GM23338 (cell line): Measurements from ENCODE around the gene PLEKHJ1.

Experiments used
- CREB1 ChIP-seq: fragments of 250-450 bp; sonication (Bioruptor Pico); IDR thresholded peaks from 2 replicates; pipeline ENCODE4 v1.5.0; 2020; ENCODE audit warnings: low read depth, mild to moderate bottlenecking, moderate library complexity
- CTCF ChIP-seq, 2 experiments: fragments of 200-600 bp in 1 of 2; sonication (generic) in 1 of 2; conservative IDR thresholded peaks; 2 replicates each; pipeline versions ENCODE4 v1.5.1 to v1.6.1; 2016 to 2017; ENCODE audit warnings: antibody characterized with exemption in 2 of 2, low read depth in 2 of 2, mild to moderate bottlenecking in 2 of 2, moderate library complexity in 1 of 2
- EZH2 ChIP-seq: fragments of 200-600 bp; sonication (generic); IDR thresholded peaks from one replicate; pipeline ENCODE4 v1.8.0; 2017; ENCODE audit warnings: antibody characterized with exemption, mild to moderate bottlenecking, low read depth; ENCODE audit not compliant: unreplicated experiment
- EZH2phosphoT487 ChIP-seq: fragments of 200-600 bp; sonication (generic); IDR thresholded peaks from one replicate; pipeline ENCODE4 v1.8.1; 2018; ENCODE audit warnings: antibody characterized with exemption; ENCODE audit not compliant: unreplicated experiment
- JUNB ChIP-seq: IDR thresholded peaks from one replicate; pipeline ENCODE4 v1.6.1; 2016; ENCODE audit warnings: antibody characterized with exemption; ENCODE audit not compliant: unreplicated experiment
- NANOG ChIP-seq: IDR thresholded peaks from 2 replicates; pipeline ENCODE4 v1.6.1; 2016; ENCODE audit warnings: antibody characterized with exemption, borderline replicate concordance
- POLR2AphosphoS5 ChIP-seq: IDR thresholded peaks from 2 replicates; pipeline ENCODE4 v1.6.1; 2016; ENCODE audit warnings: antibody characterized with exemption, low read depth
- REST ChIP-seq: IDR thresholded peaks from one replicate; pipeline ENCODE4 v1.6.1; 2018; ENCODE audit warnings: antibody characterized with exemption; ENCODE audit not compliant: unreplicated experiment
- STAT1 ChIP-seq: IDR thresholded peaks from one replicate; pipeline ENCODE4 v1.6.1; 2016; ENCODE audit warnings: antibody characterized with exemption; ENCODE audit not compliant: unreplicated experiment
- ZNF114 ChIP-seq: fragments of 250-450 bp; sonication (Bioruptor Pico); IDR thresholded peaks from 2 replicates; pipeline ENCODE4 v1.5.0; 2020; ENCODE audit warnings: mild to moderate bottlenecking, moderate library complexity
- ZNF331 ChIP-seq: fragments of 250-450 bp; sonication (Bioruptor Pico); IDR thresholded peaks from 2 replicates; pipeline ENCODE4 v1.5.0; 2020; ENCODE audit warnings: low read depth, mild to moderate bottlenecking, moderate library complexity
- TF ChIP-seq, protein P1 (sequence below): IDR thresholded peaks from 2 replicates; pipeline ENCODE4 v1.6.1; 2016; ENCODE audit warnings: antibody characterized with exemption
- TF ChIP-seq, protein P2 (sequence below): fragments of 250-450 bp; sonication (Bioruptor Pico); IDR thresholded peaks from 2 replicates; pipeline ENCODE4 v1.5.0; 2020; ENCODE audit warnings: mild to moderate bottlenecking, moderate library complexity

DNA sequence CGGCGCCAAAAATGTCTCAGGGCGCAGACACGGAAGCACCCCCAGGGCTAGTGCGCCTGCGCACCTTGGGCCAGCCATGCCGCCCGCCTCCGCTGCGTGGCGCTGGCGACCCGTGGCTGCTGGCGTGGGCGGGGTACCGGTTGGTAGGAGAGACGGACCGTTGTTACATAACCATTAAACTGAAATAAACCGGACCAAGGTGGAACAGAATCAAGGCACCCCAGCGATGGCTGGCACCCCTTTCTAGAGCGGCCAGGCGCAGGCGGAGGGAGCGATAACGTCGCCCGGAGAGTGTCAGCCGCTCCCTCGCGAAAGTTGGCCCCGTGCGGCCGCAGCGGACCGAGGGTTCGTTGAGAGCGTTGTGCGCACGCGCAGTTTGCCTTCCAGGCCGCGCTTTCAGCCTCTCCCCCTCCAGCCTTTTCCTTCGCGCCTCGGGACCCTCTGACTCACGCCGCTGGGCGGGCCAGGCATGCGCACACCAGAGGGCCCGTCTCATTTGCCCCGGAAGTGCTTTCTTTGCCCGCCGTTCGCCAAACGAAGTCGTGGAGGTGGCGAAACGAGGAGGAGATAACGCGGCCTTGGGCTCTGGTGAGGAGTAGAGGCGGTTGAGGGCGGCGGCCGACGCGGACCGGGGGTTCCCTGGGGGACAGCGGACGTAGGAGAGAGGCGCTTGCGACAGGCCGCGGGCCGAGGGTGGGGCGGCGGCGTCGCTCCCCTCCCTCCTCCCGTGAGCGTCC is at the start of gene PLEKHJ1, which contains the start of gene SF3A2:
- TF ChIP-seq CTCF (conservative IDR thresholded peaks at IDR 0.05; ENCODE audit: low read depth in 2 of 2) (peak; percentile 81 to 96), REST (no peak), CREB1 (CRISPR knock-in tag) (peak; percentile 51), EZH2 (no peak), POLR2AphosphoS5 (peak; percentile 88), EZH2phosphoT487 (no peak), NANOG (no peak), JUNB (no peak), STAT1 (no peak), ZNF114 (CRISPR knock-in tag) (no peak), ZNF331 (CRISPR knock-in tag) (no peak)
- TF ChIP-seq, protein P1, sequence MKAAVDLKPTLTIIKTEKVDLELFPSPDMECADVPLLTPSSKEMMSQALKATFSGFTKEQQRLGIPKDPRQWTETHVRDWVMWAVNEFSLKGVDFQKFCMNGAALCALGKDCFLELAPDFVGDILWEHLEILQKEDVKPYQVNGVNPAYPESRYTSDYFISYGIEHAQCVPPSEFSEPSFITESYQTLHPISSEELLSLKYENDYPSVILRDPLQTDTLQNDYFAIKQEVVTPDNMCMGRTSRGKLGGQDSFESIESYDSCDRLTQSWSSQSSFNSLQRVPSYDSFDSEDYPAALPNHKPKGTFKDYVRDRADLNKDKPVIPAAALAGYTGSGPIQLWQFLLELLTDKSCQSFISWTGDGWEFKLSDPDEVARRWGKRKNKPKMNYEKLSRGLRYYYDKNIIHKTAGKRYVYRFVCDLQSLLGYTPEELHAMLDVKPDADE = no peak; the same call in 1 of the 2 replicates
- TF ChIP-seq, protein P2, sequence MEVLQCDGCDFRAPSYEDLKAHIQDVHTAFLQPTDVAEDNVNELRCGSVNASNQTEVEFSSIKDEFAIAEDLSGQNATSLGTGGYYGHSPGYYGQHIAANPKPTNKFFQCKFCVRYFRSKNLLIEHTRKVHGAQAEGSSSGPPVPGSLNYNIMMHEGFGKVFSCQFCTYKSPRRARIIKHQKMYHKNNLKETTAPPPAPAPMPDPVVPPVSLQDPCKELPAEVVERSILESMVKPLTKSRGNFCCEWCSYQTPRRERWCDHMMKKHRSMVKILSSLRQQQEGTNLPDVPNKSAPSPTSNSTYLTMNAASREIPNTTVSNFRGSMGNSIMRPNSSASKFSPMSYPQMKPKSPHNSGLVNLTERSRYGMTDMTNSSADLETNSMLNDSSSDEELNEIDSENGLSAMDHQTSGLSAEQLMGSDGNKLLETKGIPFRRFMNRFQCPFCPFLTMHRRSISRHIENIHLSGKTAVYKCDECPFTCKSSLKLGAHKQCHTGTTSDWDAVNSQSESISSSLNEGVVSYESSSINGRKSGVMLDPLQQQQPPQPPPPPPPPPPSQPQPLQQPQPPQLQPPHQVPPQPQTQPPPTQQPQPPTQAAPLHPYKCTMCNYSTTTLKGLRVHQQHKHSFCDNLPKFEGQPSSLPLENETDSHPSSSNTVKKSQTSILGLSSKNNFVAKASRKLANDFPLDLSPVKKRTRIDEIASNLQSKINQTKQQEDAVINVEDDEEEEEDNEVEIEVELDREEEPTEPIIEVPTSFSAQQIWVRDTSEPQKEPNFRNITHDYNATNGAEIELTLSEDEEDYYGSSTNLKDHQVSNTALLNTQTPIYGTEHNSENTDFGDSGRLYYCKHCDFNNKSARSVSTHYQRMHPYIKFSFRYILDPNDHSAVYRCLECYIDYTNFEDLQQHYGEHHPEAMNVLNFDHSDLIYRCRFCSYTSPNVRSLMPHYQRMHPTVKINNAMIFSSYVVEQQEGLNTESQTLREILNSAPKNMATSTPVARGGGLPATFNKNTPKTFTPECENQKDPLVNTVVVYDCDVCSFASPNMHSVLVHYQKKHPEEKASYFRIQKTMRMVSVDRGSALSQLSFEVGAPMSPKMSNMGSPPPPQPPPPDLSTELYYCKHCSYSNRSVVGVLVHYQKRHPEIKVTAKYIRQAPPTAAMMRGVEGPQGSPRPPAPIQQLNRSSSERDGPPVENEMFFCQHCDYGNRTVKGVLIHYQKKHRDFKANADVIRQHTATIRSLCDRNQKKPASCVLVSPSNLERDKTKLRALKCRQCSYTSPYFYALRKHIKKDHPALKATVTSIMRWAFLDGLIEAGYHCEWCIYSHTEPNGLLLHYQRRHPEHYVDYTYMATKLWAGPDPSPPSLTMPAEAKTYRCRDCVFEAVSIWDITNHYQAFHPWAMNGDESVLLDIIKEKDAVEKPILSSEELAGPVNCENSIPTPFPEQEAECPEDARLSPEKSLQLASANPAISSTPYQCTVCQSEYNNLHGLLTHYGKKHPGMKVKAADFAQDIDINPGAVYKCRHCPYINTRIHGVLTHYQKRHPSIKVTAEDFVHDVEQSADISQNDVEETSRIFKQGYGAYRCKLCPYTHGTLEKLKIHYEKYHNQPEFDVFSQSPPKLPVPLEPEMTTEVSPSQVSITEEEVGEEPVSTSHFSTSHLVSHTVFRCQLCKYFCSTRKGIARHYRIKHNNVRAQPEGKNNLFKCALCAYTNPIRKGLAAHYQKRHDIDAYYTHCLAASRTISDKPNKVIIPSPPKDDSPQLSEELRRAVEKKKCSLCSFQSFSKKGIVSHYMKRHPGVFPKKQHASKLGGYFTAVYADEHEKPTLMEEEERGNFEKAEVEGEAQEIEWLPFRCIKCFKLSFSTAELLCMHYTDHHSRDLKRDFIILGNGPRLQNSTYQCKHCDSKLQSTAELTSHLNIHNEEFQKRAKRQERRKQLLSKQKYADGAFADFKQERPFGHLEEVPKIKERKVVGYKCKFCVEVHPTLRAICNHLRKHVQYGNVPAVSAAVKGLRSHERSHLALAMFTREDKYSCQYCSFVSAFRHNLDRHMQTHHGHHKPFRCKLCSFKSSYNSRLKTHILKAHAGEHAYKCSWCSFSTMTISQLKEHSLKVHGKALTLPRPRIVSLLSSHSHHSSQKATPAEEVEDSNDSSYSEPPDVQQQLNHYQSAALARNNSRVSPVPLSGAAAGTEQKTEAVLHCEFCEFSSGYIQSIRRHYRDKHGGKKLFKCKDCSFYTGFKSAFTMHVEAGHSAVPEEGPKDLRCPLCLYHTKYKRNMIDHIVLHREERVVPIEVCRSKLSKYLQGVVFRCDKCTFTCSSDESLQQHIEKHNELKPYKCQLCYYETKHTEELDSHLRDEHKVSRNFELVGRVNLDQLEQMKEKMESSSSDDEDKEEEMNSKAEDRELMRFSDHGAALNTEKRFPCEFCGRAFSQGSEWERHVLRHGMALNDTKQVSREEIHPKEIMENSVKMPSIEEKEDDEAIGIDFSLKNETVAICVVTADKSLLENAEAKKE = no peak
